ENCODE data around the gene SLC25A52. TPM values are rescaled to one million over a fixed set of nuclear protein-coding genes. Genes with fewer than 3 reads are reported as not detected.
"Not testable (repeated sequence)": the region's sequence is repeated elsewhere in the genome, so short reads cannot be mapped to it uniquely, and the experiment has no call there.

Gene SLC25A52
- polyA plus RNA-seq, 1 of the 3 experiments (the other 2 are of a cell fraction): 0.03 TPM

DNA sequence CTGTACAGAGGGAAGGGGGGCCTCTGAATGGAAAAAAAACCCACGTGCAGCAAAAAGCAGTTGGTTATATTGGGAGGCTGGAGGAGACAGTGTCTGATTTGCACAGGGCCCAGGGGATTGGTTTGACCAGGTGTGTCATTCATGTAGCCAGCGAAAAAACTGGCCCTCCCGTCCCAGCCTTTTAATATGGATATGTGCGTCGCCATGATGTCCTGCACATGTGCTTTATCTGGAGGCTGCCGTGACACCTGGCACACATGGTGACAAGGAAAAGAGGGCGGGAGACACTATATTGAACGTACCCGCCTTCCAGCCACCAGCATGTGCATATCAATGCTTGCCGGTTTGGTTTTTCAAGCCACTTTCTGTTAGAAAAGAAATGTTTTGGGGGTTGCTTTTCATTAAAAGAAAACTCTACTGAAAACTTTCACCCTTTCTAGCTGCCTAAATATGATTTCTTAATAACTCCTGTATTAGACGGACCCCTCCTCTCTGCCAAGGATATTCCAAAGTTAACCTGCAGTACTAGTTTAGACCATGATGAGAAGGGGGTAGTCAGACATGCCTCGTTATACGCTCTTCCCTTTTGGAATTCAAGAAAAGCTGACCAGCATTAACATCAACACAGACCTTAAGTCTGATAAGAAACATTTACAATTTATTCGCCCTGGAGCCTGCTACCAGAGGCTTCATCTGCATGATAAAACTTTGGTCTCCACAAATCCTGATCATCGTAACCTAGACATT, 16.2 kb downstream of the SLC25A52 start:
- no peaks in the 10 kb centered on the region for H3K9me3 ChIP-seq
- no peaks in the 10 kb centered on the region for H3K36me3 ChIP-seq (replicated peaks in 1 of 2; ENCODE audit: control insufficient read depth in 1 of 2, insufficient read depth in 2 of 2, low read length in 1 of 2)
- no peak overlapping the region for H3K4me3 ChIP-seq (ENCODE audit: low read depth in 2 of 2, low read length in 1 of 2)
- DNase-seq: no peak
- CTCF ChIA-PET: interaction anchor here (0.6 to 1.3 kb wide), 2 partner anchors 76 to 207 kb away, joined by 3 to 4 read pairs; no protein-coding TSS in a partner anchor
- H3K27ac ChIP-seq (ENCODE audit: low read depth in 2 of 2, low read length in 1 of 2): no peak overlapping the region
- no peak overlapping the region for H3K4me2 ChIP-seq
- POLR2A ChIA-PET: no interaction called here
- TF ChIP-seq CHD2 (IDR thresholded peaks at IDR 0.05; ENCODE audit: low read length, partially characterized antibody) (no peak), JUND (IDR thresholded peaks at IDR 0.05) (no peak)
- TF ChIP-seq, protein P1, sequence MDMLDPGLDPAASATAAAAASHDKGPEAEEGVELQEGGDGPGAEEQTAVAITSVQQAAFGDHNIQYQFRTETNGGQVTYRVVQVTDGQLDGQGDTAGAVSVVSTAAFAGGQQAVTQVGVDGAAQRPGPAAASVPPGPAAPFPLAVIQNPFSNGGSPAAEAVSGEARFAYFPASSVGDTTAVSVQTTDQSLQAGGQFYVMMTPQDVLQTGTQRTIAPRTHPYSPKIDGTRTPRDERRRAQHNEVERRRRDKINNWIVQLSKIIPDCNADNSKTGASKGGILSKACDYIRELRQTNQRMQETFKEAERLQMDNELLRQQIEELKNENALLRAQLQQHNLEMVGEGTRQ (IDR thresholded peaks at IDR 0.05; ENCODE audit: borderline replicate concordance, low read depth, low read length): no peak
- TF ChIP-seq, protein P2, sequence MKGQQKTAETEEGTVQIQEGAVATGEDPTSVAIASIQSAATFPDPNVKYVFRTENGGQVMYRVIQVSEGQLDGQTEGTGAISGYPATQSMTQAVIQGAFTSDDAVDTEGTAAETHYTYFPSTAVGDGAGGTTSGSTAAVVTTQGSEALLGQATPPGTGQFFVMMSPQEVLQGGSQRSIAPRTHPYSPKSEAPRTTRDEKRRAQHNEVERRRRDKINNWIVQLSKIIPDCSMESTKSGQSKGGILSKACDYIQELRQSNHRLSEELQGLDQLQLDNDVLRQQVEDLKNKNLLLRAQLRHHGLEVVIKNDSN (IDR thresholded peaks at IDR 0.05; ENCODE audit: borderline replicate concordance, low read depth): no peak
- H3K79me2 ChIP-seq (ENCODE audit: insufficient read depth): no peaks in the 10 kb centered on the region
- no peaks in the 10 kb centered on the region for H3K4me1 ChIP-seq (ENCODE audit: control insufficient read depth in 1 of 2, insufficient read depth in 2 of 2, low read depth in 1 of 2, low read length in 1 of 2)
- no peak overlapping the region for H2AFZ ChIP-seq (ENCODE audit: low read depth)
- 37% methylated on average over 15 of the region's 15 CpGs for WGBS (ENCODE audit: low lambda C conversion rate)
- no peaks in the 10 kb centered on the region for H4K20me1 ChIP-seq (ENCODE audit: insufficient read depth)
- no peaks in the 10 kb centered on the region for H3K9me2 ChIP-seq
- H3F3A ChIP-seq (replicated peaks; ENCODE audit: insufficient read depth): no peaks in the 10 kb centered on the region
- H3K9ac ChIP-seq: no peak overlapping the region
- H3K27me3 ChIP-seq (ENCODE audit: insufficient read depth): peaks cover 22% of the 10 kb centered on the region; the same call in 1 of the 2 replicates

DNA sequence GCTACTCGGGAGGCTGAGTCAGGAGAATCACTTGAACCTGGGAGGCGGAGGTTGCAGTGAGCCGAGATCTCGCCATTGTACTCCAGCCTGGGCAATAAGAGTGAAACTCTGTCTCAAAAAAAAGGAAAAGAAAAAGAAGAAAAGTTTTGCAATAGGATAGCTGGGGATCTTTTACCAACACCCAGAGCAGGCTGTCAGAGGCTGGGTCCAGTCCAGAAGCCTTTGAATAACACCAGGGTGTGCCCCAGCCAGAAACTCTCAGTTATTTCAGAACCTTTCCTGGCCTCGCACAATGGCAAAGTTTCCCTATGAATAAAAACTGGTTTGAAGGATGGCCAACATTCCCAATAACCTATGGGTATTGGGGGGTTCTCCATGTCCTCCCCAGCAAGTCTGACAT, 17.1 kb downstream of the SLC25A52 start:
- H3K27me3 ChIP-seq (ENCODE audit: insufficient read depth): peaks cover 22% of the 10 kb centered on the region; the same call in 1 of the 2 replicates
- H3F3A ChIP-seq (replicated peaks; ENCODE audit: insufficient read depth); H3K36me3 ChIP-seq (replicated peaks in 1 of 2; ENCODE audit: control insufficient read depth in 1 of 2, insufficient read depth in 2 of 2, low read length in 1 of 2); POLR2A ChIA-PET; H3K9me2 ChIP-seq; H3K4me1 ChIP-seq (ENCODE audit: control insufficient read depth in 1 of 2, insufficient read depth in 2 of 2, low read depth in 1 of 2, low read length in 1 of 2); H3K9me3 ChIP-seq; H2AFZ ChIP-seq (ENCODE audit: low read depth); H4K20me1 ChIP-seq (ENCODE audit: insufficient read depth); H3K9ac ChIP-seq; H3K4me2 ChIP-seq; H3K27ac ChIP-seq (ENCODE audit: low read depth in 2 of 2, low read length in 1 of 2); H3K4me3 ChIP-seq (ENCODE audit: low read depth in 2 of 2, low read length in 1 of 2); H3K79me2 ChIP-seq (ENCODE audit: insufficient read depth); DNase-seq: not testable (repeated sequence)
- WGBS (ENCODE audit: low lambda C conversion rate): 49% methylated on average over 5 of the region's 5 CpGs
- CTCF ChIA-PET: interaction anchor here (1.3 kb wide), 1 partner anchor 76 kb away, joined by 4 read pairs; no protein-coding TSS in a partner anchor

DNA sequence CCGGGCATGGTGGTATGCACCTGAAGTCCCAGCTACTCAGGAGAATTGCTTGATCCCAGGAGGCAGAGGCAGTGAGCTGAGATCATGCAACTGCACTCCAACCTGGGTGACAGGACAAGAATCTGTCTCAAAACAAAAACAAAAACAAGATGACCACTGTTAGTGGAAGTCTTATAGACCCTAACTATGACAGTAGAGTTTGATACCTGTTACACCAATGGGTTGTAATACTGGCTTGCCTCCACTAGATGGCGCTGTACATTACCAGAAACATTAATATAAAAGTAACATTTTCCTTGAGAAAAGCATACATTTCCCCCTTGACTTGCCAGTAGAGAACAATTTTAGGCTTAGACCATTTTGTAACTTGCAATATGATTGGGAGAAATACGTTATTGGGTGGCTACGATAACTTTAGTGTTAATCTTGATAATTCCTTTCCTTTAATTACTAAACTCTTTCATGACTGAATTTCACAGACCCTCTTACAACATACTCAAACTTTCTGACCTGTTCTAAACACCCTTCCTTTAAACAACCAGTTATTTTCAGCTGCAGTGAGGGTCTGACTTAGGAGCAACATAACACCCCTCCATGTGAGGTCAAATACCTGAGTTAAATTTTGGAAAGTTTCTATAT, 19.5 kb downstream of the SLC25A52 start:
- H3K9ac ChIP-seq: no peak overlapping the region
- H3K4me2 ChIP-seq: no peak overlapping the region
- no peaks in the 10 kb centered on the region for H3K36me3 ChIP-seq (replicated peaks in 1 of 2; ENCODE audit: control insufficient read depth in 1 of 2, insufficient read depth in 2 of 2, low read length in 1 of 2)
- no peaks in the 10 kb centered on the region for H3K79me2 ChIP-seq (ENCODE audit: insufficient read depth)
- no peaks in the 10 kb centered on the region for H4K20me1 ChIP-seq (ENCODE audit: insufficient read depth)
- H3K27ac ChIP-seq (ENCODE audit: low read depth in 2 of 2, low read length in 1 of 2): no peak overlapping the region
- peak; percentile 32 for DNase-seq
- no peaks in the 10 kb centered on the region for H3K9me3 ChIP-seq
- H3K4me3 ChIP-seq (ENCODE audit: low read depth in 2 of 2, low read length in 1 of 2): peak overlapping the region in 1 of 2 experiments; percentile 36; a peak in 1 of 4 replicates
- WGBS (ENCODE audit: low lambda C conversion rate): 26% methylated on average over 4 of the region's 4 CpGs
- H3F3A ChIP-seq (replicated peaks; ENCODE audit: insufficient read depth): no peaks in the 10 kb centered on the region
- ChIA-PET POLR2A (no interaction called here), CTCF (interaction anchor here (0.7 to 1.8 kb wide), 13 partner anchors 11 to 340 kb away, joined by 3 to 12 read pairs (median 4); no protein-coding TSS in a partner anchor)
- H3K9me2 ChIP-seq: no peaks in the 10 kb centered on the region
- no peaks in the 10 kb centered on the region for H3K4me1 ChIP-seq (ENCODE audit: control insufficient read depth in 1 of 2, insufficient read depth in 2 of 2, low read depth in 1 of 2, low read length in 1 of 2)
- TF ChIP-seq GABPA (IDR thresholded peaks at IDR 0.05; ENCODE audit: low read depth) (no peak), RAD21 (IDR thresholded peaks at IDR 0.05; ENCODE audit: low read length) (peak; percentile 69), SMC3 (IDR thresholded peaks at IDR 0.05; ENCODE audit: low read depth, low read length) (peak; percentile 69), ELF1 (IDR thresholded peaks at IDR 0.05) (no peak)
- TF ChIP-seq, protein P3, sequence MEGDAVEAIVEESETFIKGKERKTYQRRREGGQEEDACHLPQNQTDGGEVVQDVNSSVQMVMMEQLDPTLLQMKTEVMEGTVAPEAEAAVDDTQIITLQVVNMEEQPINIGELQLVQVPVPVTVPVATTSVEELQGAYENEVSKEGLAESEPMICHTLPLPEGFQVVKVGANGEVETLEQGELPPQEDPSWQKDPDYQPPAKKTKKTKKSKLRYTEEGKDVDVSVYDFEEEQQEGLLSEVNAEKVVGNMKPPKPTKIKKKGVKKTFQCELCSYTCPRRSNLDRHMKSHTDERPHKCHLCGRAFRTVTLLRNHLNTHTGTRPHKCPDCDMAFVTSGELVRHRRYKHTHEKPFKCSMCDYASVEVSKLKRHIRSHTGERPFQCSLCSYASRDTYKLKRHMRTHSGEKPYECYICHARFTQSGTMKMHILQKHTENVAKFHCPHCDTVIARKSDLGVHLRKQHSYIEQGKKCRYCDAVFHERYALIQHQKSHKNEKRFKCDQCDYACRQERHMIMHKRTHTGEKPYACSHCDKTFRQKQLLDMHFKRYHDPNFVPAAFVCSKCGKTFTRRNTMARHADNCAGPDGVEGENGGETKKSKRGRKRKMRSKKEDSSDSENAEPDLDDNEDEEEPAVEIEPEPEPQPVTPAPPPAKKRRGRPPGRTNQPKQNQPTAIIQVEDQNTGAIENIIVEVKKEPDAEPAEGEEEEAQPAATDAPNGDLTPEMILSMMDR (IDR thresholded peaks at IDR 0.05): peak; percentile 93
- H2AFZ ChIP-seq (ENCODE audit: low read depth): no peak overlapping the region
- H3K27me3 ChIP-seq (ENCODE audit: insufficient read depth): peaks cover 13% of the 10 kb centered on the region; the same call in 1 of the 2 replicates

Measured in SK-N-SH (cell line).